Esophagus (tissue), 2 donors: Measurements from ENCODE around the gene PTBP1. TPM values are rescaled to one million over a fixed set of nuclear protein-coding genes. Genes with fewer than 3 reads are reported as not detected.
"Not testable (repeated sequence)": the region's sequence is repeated elsewhere in the genome, so short reads cannot be mapped to it uniquely, and the experiment has no call there.

Experiments used
- H3K27ac ChIP-seq, 2 donors: one replicate each; pipeline ENCODE4 v1.5.1; 2013; ENCODE audit warnings: low read depth in 2 of 2, mild to moderate bottlenecking in 2 of 2, inconsistent platforms in 1 of 2, low read length in 1 of 2, moderate library complexity in 1 of 2
- H3K27me3 ChIP-seq, 2 donors: one replicate each; pipeline ENCODE4 v1.6.1; 2013; ENCODE audit warnings: low read length in 2 of 2, control low read depth in 1 of 2, mild to moderate bottlenecking in 1 of 2; ENCODE audit not compliant: insufficient read depth in 2 of 2, control insufficient read depth in 1 of 2
- H3K36me3 ChIP-seq, 2 donors: one replicate each; pipeline ENCODE4 v1.6.1; 2013; ENCODE audit warnings: low read length in 1 of 2; ENCODE audit not compliant: control insufficient read depth in 2 of 2, insufficient read depth in 2 of 2
- H3K4me1 ChIP-seq, 2 donors: one replicate each; pipeline ENCODE4 v1.6.1; 2013; ENCODE audit warnings: low read length in 1 of 2; ENCODE audit not compliant: control insufficient read depth in 2 of 2, insufficient read depth in 2 of 2
- H3K4me3 ChIP-seq, 2 donors: one replicate each; pipeline ENCODE4 v1.5.1; 2013; ENCODE audit warnings: low read length in 2 of 2, mild to moderate bottlenecking in 2 of 2, low read depth in 1 of 2, moderate library complexity in 1 of 2
- H3K9me3 ChIP-seq, 2 donors: one replicate each; pipeline ENCODE4 v1.6.1; 2013; ENCODE audit warnings: mild to moderate bottlenecking in 2 of 2, low read depth in 1 of 2, low read length in 1 of 2, moderate library complexity in 1 of 2; ENCODE audit not compliant: control insufficient read depth in 2 of 2, insufficient read depth in 1 of 2
- WGBS, 2 donors: extraction: QIAGEN DNeasy Blood & Tissue Kit; methylation state at CpG; one replicate each; pipeline ENCODE4 v1.1.7; 2013; 5-methylcytosine and 5-hydroxymethylcytosine counted together
- polyA plus RNA-seq, 2 donors: library from polyadenylated mRNA; stranded (reverse); fragments of 200-250 nt; gene quantifications; one replicate each; pipeline ENCODE4 v1.2.3, GENCODE V29; 2013
- donor health status: healthy with polysubstance abuse.
- donor health status: Bipolar disorder and iron deficiency.

PTBP1 gene
- polyA plus RNA-seq, 2 donors = 90.6 to 98.3 TPM

DNA sequence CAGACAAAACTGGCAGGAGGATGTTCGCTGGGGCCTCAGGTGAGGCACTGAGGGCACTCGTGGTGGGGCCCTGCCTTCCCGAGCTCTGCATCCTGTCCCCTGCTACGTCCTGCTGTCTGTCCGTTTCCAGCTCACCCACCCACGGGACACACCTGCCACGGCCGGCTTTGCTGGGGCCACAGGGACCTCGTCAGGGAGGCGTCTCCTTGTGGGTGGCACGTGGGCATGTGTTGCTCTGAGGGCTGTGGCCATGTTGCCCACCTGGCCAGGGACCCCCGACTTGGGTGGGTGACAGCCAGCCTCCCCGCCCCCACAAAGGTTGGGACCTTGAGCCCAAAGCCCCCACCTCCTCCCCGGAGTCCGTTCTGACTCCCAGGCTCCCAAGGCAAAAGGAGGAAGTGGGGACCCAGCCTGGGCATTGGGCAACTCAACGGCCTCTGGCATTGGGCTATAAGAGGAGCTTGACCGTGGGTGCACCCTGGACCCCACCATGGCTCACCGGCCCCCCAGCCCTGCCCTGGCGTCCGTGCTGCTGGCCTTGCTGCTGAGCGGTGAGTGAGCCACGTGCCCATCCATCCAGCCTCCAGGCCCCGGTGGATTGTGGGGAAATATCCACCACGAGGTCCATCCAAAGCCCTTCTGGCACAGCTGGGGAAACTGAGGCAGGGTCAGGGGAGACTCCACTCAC, 43.4 kb downstream of the PTBP1 start, which contains the start of gene PRTN3:
PRTN3 (plus strand) TSS at position 481 of the 688 bp plus-strand sequence; CDS start at position 491, 10 bp downstream.
- H3K4me1 ChIP-seq = peaks cover 0 to 5% of the 10 kb centered on the region in 2 donors
- WGBS, 2 donors = 63 to 68% methylated on average over 24 of the region's 24 CpGs

DNA sequence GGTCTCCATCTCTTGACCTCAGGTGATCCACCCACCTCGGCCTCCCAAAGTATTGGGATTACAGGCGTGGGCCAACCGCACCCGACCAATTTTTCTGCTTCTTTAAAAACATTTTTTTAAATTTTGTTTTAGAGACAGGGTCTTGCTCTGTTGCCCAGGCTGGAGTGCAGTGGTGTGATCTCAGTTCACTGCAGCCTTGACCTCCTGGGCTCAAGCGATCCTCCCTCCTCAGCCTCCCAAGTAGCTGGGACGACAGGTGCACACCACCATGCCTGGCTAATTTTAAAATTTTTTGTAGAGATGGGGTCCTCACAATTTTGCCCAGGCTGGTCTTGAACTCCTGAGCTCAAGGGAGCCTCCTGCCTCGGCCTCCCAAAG, 45.5 kb downstream of the PTBP1 start:
- not testable (repeated sequence) for H3K36me3 ChIP-seq, H3K4me3 ChIP-seq, H3K27me3 ChIP-seq, H3K4me1 ChIP-seq, H3K9me3 ChIP-seq, H3K27ac ChIP-seq
- 79 to 80% methylated on average over 7 of the region's 7 CpGs for WGBS, 2 donors

More for the DNA sequence above, 43.4 kb downstream of the PTBP1 start, which contains the start of gene PRTN3:
- Histone ChIP-seq H3K27me3 (peaks cover 0 to 7% of the 10 kb centered on the region in 2 donors), H3K27ac (no peak within 1 kb of the TSS), H3K4me3 (no peak within 1 kb of the TSS), H3K9me3 (no peaks in the 10 kb centered on the region), H3K36me3 (no peaks in the 10 kb centered on the region)

DNA sequence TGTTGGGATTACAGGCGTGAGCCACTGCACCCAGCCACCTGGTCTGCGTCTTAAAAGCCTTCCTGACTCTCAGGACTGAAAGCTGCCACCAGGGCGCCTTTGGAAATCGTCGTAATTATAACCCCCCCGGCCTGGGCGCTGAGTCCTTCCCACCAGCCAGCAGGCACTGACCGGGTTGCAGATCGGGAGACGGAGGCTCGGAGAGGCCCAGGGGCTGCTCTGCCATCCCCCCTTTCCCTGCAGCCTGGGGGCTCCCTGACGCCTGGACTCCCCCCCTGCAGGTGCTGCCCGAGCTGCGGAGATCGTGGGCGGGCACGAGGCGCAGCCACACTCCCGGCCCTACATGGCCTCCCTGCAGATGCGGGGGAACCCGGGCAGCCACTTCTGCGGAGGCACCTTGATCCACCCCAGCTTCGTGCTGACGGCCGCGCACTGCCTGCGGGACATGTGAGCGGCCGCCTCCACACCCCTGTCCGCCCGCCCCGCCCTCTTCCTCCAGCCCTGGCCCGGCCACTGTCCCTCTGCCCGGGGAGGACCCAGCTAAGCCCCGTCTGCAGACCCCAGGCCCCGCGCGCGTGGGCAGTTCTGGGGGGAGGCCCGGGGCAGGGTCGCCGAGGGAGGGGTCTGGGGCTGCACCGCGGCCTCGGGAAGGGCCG, 46.1 kb downstream of the PTBP1 start:
- H3K36me3 ChIP-seq = no peaks in the 10 kb centered on the region
- H3K9me3 ChIP-seq = no peaks in the 10 kb centered on the region
- WGBS, 2 donors = 4 to 6% methylated on average over 46 of the region's 46 CpGs
- H3K27ac ChIP-seq = no peak overlapping the region
- peaks cover 0 to 13% of the 10 kb centered on the region in 2 donors for H3K27me3 ChIP-seq
- H3K4me3 ChIP-seq = no peak overlapping the region
- H3K4me1 ChIP-seq = peaks cover 0 to 8% of the 10 kb centered on the region in 2 donors

DNA sequence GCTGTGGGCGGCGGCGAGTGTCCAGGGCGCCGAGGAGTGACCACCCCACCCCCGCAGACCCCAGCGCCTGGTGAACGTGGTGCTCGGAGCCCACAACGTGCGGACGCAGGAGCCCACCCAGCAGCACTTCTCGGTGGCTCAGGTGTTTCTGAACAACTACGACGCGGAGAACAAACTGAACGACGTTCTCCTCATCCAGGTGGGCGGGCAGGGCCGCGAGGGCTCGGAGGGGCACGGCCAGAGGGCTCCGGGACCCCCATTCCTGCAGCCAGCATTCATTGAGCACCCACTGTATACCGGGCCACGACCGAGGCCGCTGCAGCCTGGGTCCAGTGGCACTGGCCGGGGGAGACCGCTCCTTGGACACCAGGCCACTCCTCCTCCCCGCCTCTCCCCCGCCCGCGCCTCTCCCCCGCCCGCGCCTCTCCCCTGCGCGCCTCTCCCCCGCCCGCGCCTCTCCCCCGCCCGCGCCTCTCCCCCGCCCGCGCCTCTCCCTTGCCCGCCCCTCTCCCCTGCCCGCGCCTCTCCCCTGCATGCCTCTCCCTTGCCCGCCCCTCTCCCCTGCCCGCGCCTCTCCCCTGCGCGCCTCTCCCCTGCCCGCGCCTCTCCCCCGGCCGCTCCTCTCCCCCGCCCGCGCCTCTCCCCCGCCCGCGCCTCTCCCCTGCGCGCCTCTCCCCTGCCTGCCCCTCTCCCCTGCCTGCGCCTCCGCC, 46.7 kb downstream of the PTBP1 start:
- Histone ChIP-seq H3K36me3 (no peaks in the 10 kb centered on the region), H3K27ac (no peak overlapping the region), H3K9me3 (no peaks in the 10 kb centered on the region), H3K27me3 (peaks cover 0 to 13% of the 10 kb centered on the region in 2 donors), H3K4me3 (no peak overlapping the region), H3K4me1 (peaks cover 0 to 8% of the 10 kb centered on the region in 2 donors)
- WGBS, 2 donors = 9 to 23% methylated on average over 31 to 64 of the region's 70 CpGs

DNA sequence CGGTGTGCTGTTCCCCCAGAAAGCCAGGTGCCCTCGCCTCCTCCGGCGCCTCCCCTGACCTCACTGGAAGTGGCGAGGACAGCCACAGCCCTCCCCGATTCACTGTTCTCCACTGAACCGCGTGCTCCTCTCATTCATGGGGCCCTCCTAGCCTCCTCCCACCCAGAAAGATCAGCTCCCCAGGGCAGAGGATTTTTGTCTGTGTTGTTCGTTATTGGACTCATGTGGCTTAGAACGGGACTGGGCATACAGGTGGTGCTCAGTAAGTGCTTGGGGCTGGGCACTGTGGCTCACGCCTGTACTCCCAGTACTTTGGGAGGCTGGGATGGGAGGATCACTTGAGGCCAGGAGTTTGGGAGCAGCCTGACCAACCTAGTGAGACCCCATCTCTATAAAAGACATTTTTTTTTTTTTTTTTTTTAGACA, 47.3 kb downstream of the PTBP1 start:
- no peaks in the 10 kb centered on the region for H3K9me3 ChIP-seq
- no peaks in the 10 kb centered on the region for H3K36me3 ChIP-seq
- WGBS, 2 donors = 21 to 29% methylated on average over 11 of the region's 11 CpGs
- peaks cover 0 to 13% of the 10 kb centered on the region in 2 donors for H3K27me3 ChIP-seq
- H3K4me3 ChIP-seq = no peak overlapping the region
- H3K4me1 ChIP-seq = peaks cover 0 to 8% of the 10 kb centered on the region in 2 donors
- no peak overlapping the region for H3K27ac ChIP-seq

DNA sequence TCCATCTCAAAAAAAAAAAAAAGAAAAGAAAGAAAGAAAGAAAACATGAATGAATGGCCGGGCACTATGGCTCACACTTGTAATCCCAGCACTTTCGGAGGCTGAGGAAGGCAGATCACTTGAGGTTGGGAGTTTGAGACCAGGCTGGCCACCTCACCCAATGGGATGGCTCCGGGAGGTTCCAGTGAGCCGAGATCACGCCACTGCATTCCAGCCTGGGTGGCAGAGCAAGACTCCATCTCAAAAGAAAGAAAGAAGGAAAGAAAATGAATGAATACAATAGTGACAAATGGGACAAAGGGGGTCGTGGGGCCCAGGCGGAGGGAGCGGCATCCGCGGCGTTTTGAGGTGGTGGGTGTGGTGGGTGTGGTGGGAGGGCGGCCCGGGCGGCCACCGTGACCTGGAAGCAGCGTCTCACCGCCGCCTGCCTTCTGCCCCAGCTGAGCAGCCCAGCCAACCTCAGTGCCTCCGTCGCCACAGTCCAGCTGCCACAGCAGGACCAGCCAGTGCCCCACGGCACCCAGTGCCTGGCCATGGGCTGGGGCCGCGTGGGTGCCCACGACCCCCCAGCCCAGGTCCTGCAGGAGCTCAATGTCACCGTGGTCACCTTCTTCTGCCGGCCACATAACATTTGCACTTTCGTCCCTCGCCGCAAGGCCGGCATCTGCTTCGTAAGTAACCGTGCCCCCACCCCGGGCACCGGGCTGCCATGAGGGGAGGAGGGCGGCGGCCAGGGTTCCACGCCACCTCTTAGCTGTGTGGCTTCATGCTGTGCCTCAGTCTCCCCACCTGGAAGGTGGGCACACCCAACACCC, 48.7 kb downstream of the PTBP1 start:
- Histone ChIP-seq H3K36me3 (no peaks in the 10 kb centered on the region), H3K27me3 (peaks cover 0 to 13% of the 10 kb centered on the region in 2 donors), H3K27ac (no peak overlapping the region), H3K9me3 (no peaks in the 10 kb centered on the region), H3K4me3 (no peak overlapping the region), H3K4me1 (peaks cover 0 to 11% of the 10 kb centered on the region in 2 donors)
- WGBS, 2 donors = 62 to 74% methylated on average over 34 to 37 of the region's 37 CpGs

DNA sequence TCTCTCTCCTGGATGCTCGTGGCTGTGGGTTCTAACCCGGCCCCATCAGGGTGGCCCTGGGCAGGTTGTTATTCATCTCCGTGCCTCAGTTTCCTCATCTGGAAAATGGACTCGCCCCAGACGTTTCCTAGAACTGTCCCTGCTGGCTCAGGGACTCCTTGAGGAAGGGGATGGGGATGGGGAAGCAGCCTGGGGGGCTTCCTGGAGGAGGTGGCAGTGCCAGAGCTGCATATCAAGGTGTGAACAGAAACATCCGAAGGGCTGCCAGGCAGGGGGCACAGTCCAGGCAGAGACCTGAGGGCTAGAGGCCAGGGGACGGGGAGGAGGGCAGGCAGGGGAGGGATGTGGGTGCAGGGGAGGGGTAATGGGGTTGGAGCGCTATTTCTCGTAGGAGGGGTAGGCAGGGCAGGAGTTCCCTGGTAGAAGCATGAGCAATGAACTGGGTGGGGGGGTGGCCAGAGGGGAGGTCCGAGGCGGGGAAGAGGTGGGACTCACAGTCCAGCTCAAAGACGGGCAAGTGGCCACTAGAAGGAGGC, 51.2 kb downstream of the PTBP1 start:
- Histone ChIP-seq H3K4me1 (peaks cover 0 to 11% of the 10 kb centered on the region in 2 donors), H3K27me3 (peaks cover 0 to 14% of the 10 kb centered on the region in 2 donors), H3K36me3 (no peaks in the 10 kb centered on the region), H3K9me3 (no peaks in the 10 kb centered on the region), H3K4me3 (no peak overlapping the region), H3K27ac (no peak overlapping the region)
- WGBS, 2 donors = 40 to 43% methylated on average over 12 of the region's 12 CpGs

DNA sequence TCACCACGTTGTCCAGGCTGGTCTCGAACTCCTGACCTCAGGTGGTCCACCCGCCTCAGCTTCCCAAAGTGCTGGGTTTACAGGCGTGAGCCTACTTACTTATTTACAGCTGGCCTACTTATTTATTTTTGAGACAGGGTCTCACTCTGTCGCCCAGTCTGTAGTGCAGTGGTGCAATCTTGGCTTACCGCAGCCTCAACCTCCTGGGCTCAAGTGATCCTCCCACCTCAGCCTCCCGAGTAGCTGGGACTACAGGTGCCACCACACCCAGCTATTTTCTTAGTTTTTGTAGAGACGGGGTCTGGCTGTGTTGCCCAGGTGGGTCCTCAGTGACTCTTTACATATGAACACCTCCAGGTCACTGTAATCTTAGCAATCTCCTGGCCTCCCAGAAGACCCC, 51.9 kb downstream of the PTBP1 start:
- 76 to 87% methylated on average over 8 of the region's 8 CpGs for WGBS, 2 donors
- H3K27me3 ChIP-seq = peaks cover 0 to 10% of the 10 kb centered on the region in 2 donors
- not testable (repeated sequence) for H3K4me1 ChIP-seq, H3K9me3 ChIP-seq, H3K36me3 ChIP-seq, H3K27ac ChIP-seq, H3K4me3 ChIP-seq
